ENCODE measurements around the gene EME1. TPM values are rescaled to one million over a fixed set of nuclear protein-coding genes. Genes with fewer than 3 reads are reported as not detected.
A peak's percentile ranks its signal among the peaks of the same experiment; 100 is the strongest.

Gene EME1
- total RNA-seq, 1 donor from 2014 or later = 1.3 TPM

- Histone ChIP-seq H3K27ac (peak overlapping the region; percentile 64), H3K4me3 (peak overlapping the region; percentile 34), H3K36me3 (no peaks in the 10 kb centered on the region), H3K4me1 (peaks cover 30% of the 10 kb centered on the region), H3K9me3 (no peaks in the 10 kb centered on the region), H3K27me3 (no peaks in the 10 kb centered on the region)
- no peak for TF ChIP-seq CTCF (IDR thresholded peaks at IDR 0.05)
- intact Hi-C loops (cut with DNase I) = no loop called here
- DNase-seq (no peak), ATAC-seq (no peak)
These were observed 48.5 kb downstream of the EME1 start for GRCh38 chr17:50421308-50422051.

DNA sequence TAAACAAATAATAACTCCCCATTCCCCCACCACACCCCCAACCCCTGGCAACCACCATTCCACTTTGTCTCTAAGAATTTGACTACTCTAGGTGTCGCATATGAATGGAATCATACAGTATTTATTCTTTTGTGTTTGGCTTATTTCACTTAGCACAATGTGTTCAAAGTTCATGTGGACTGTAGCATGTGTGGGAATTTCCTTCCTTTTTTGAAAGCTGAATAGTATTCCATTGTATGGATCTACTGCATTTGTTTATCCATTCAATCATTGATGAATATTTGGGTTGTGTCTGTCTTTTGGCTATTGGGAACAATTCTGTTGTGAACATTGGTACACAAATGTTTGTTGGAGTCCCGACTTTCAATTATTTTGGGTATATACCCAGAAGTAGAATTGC, 49.7 kb downstream of the EME1 start:
- TF ChIP-seq CTCF (IDR thresholded peaks at IDR 0.05) = no peak
- no peaks in the 10 kb centered on the region for H3K27me3 ChIP-seq
- H3K36me3 ChIP-seq = no peaks in the 10 kb centered on the region
- H3K27ac ChIP-seq = no peak overlapping the region
- DNase-seq (no peak), ATAC-seq (no peak)
- intact Hi-C loops (cut with DNase I) = no loop called here
- peaks cover 43% of the 10 kb centered on the region for H3K4me1 ChIP-seq
- no peak overlapping the region for H3K4me3 ChIP-seq
- no peaks in the 10 kb centered on the region for H3K9me3 ChIP-seq

DNA sequence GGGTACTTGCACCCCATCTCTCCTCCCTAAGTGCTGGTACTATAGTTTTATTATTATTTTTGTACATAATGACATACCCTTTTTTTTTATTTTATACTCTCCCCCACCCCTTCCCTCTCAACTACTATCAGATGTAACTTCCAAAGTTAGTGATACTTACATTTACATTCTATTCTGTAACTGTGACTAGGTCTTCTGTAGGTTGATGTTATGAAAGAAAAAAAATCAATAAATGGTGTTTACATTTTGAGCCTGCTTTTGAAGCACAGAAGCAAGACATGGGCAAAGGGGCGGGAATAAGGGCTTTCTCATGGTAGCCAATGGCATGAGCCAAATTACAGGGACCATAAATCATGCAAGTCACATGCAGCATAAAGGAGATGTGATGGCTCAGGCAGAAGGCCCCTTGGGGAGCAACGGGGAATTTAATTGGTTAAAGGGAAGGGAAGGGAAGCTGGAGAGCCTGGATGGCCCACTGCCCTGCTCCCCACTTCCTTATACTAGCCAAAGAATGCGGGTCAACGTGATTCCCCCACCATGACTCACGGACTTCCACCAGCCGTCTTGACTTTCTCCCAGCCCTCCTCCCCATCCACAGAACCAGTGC, 50.6 kb downstream of the EME1 start:
- Histone ChIP-seq H3K27ac (no peak overlapping the region), H3K27me3 (no peaks in the 10 kb centered on the region), H3K4me1 (peaks cover 49% of the 10 kb centered on the region), H3K4me3 (no peak overlapping the region), H3K9me3 (no peaks in the 10 kb centered on the region), H3K36me3 (no peaks in the 10 kb centered on the region)
- DNase-seq (no peak), ATAC-seq (peak; percentile 32)
- intact Hi-C loops (cut with DNase I) = no loop called here
- no peak for TF ChIP-seq CTCF (IDR thresholded peaks at IDR 0.05)

- H3K4me1 ChIP-seq = peaks cover 49% of the 10 kb centered on the region
- no peak for DNase-seq
- no peaks in the 10 kb centered on the region for H3K36me3 ChIP-seq
- H3K4me3 ChIP-seq = no peak overlapping the region
- ATAC-seq = no peak
- intact Hi-C loops (cut with DNase I) = no loop called here
- H3K9me3 ChIP-seq = no peaks in the 10 kb centered on the region
- no peak for TF ChIP-seq CTCF (IDR thresholded peaks at IDR 0.05)
- H3K27me3 ChIP-seq = no peaks in the 10 kb centered on the region
- H3K27ac ChIP-seq = peak overlapping the region; percentile 78
These were observed 51.4 kb downstream of the EME1 start for GRCh38 chr17:50424246-50424995.

GRCh38 chr17:50424996-50425681, 52.1 kb downstream of the EME1 start:
- Histone ChIP-seq H3K9me3 (no peaks in the 10 kb centered on the region), H3K27ac (peak overlapping the region; percentile 78), H3K4me3 (peak overlapping the region; percentile 87), H3K36me3 (no peaks in the 10 kb centered on the region), H3K4me1 (peaks cover 49% of the 10 kb centered on the region), H3K27me3 (no peaks in the 10 kb centered on the region)
- no peak for ATAC-seq
- TF ChIP-seq CTCF (IDR thresholded peaks at IDR 0.05) = no peak
- DNase-seq = no peak
- intact Hi-C loops (cut with DNase I) = no loop called here
